Effector memory CD4-positive, alpha-beta T cell (primary cell): ENCODE measurements around the gene MAEA.
"Not testable (repeated sequence)": the region's sequence is repeated elsewhere in the genome, so short reads cannot be mapped to it uniquely, and the experiment has no call there.

Source experiments
- DNase-seq, 3 donors: peaks; one replicate each; pipeline ENCODE4 v3.0.0-alpha.2; 2020
- H3K27ac ChIP-seq: 2 replicates; pipeline ENCODE4 v1.7.0; 2013; ENCODE audit warnings: mild to moderate bottlenecking, low read length, moderate library complexity; ENCODE audit not compliant: insufficient read depth, poor library complexity, severe bottlenecking
- H3K27me3 ChIP-seq: replicated peaks from 2 replicates; pipeline ENCODE4 v1.7.0; 2013; ENCODE audit warnings: mild to moderate bottlenecking, low read length; ENCODE audit not compliant: insufficient read depth, control insufficient read depth, poor library complexity, severe bottlenecking
- H3K36me3 ChIP-seq: 2 replicates; pipeline ENCODE4 v1.7.0; 2013; ENCODE audit warnings: mild to moderate bottlenecking, low read length, moderate library complexity; ENCODE audit not compliant: control insufficient read depth, insufficient read depth
- H3K4me1 ChIP-seq: 2 replicates; pipeline ENCODE4 v1.7.0; 2013; ENCODE audit warnings: low read length, mild to moderate bottlenecking; ENCODE audit not compliant: control insufficient read depth, insufficient read depth, poor library complexity, severe bottlenecking
- H3K4me3 ChIP-seq: 2 replicates; pipeline ENCODE4 v1.7.0; 2013; ENCODE audit warnings: low read length, low read depth, mild to moderate bottlenecking; ENCODE audit not compliant: insufficient read depth, poor library complexity, severe bottlenecking
- H3K9me3 ChIP-seq: 2 replicates; pipeline ENCODE4 v1.7.0; 2013; ENCODE audit warnings: mild to moderate bottlenecking, low read length, moderate library complexity; ENCODE audit not compliant: control insufficient read depth

MAEA gene

DNA sequence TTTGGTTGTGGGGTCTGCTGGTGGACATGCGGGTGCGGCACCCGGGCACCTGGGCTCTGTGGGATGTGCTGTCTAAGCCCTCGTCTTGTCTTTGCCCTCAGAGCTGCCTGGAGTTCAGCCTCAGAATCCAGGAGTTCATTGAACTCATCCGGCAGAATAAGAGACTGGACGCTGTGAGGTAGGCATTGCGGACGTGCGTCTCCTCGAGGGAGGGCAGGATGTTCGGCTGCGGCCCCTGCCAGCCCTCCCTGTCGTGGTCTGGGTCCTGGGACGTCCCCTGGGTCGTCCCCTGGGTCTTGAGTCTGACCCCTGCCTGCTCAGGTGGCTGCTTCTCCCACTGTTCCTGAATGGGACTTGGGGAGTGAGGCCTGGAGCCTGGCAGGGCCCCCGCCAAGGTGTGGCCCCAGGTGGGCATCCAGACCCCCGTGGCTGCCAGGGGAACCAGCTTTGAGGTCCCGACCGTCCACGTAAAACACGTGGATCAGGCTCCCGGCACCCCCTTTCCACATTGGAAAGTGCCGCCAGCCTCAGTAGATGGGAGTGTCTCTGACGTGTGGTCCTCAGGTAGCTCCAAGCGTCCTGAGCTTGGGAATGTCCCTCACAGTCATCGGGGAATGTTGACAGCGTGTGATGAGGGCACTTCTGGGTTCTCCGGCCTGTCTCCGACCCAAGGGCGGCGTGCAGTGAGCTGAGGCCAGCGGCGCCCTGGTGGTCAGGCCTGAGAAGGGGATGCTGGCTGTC is 38.0 kb downstream of the MAEA start:
- no peak for DNase-seq
- Histone ChIP-seq H3K4me3 (no peak overlapping the region), H3K4me1 (peaks cover 40% of the 10 kb centered on the region), H3K27me3 (no peaks in the 10 kb centered on the region), H3K9me3 (no peaks in the 10 kb centered on the region), H3K27ac (no peak overlapping the region), H3K36me3 (peaks cover 33% of the 10 kb centered on the region)

DNA sequence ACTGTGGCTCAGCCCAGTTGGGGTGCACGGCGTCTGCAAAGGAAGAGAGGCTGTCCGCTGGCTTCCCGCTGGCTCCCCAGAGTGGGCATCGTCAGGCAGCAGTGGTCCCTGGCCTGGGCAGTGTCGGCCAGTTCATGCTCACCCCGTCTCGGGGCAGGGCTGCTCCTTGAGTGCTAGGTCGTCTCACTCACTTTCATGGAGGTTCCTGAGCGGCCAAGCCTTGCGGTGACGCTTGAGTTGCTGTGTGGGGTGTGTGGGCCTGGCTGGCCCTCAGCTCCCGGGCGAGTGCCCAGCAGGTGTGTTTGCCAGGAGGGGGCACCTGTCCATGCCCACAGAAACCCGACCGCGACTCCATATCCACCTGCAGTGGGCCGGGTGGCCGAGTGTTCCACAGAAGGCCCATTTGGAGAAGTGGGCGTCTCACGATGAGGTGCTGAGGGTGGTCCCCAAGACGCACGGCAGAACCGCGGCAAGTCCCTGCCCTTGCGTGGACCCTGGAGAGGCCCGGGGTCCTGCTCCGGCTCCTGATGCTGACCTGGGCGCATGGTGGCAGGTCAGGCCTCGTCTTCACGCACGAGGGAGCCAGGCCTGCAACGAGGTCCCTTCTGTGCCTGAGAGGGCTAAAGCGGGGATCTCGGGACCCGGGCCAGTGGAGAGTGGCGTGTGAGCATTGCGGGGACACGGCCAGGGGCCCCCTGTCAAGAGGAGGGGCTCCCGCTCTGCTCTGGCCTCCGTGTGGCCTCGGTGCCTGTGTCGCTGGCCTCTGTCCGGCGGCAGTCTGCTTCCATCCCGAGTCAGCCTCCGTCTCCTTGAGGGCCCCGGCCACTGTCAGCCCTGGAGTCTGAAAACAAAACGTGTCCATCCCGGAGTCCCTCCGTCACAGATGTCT is 38.8 kb downstream of the MAEA start:
- Histone ChIP-seq H3K27me3 (no peaks in the 10 kb centered on the region), H3K9me3 (no peaks in the 10 kb centered on the region), H3K4me3 (no peak overlapping the region), H3K36me3 (peaks cover 36% of the 10 kb centered on the region), H3K4me1 (peaks cover 40% of the 10 kb centered on the region), H3K27ac (peak overlapping the region; percentile 61)
- no peak for DNase-seq

DNA sequence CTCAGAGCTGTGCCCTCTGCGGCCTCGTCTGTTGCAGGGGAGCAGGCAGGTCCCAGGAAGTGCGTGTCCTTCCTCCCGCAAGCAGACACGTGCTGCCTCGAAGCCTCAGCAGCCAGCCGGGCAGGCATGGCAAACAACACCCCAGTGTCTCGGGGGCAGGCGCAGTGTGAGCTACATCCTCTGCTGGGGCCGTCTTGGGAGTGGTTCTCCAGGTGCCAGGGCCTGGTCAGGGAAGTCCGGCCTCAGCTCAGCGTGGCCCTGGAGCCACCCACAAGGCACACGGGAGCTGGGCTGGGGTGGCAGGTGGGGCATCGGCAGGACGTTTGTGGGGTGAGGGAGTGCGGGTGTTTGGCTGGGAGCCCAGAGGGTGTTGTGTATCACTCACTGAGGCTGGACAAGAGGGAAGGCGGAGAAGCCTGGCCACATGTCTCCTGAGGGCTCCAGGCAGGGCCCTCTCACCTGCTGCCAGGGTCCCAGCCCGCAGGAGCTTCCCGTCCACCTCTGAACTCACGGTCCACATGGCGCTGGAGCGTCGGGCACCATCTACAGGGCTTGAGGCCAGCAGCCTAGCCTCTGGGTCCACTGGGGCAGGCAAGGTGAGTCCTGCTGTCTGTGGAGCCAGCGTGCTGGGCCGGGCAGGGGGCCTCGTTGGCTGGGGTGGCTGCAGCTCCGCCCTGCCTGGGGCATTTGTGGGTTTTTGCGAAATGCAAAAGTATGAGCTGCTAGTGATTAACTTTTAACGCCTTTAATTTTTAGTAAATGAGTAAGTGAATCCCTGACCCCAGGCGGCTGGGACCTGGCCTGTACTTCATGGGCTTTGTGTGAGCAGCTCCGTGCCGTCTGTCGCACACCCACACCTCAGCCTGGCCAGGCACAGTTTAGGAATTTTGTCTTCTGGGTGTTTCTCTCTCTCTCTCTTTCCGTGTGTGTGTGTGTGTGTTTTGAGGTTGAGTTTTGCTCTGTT is 40.0 kb downstream of the MAEA start:
- Histone ChIP-seq H3K27ac (peak overlapping the region; percentile 61), H3K4me3 (no peak overlapping the region), H3K36me3 (peaks cover 43% of the 10 kb centered on the region), H3K4me1 (peaks cover 40% of the 10 kb centered on the region), H3K9me3 (no peaks in the 10 kb centered on the region), H3K27me3 (no peaks in the 10 kb centered on the region)
- DNase-seq, result peak; percentile 49 to 67 (median 51)

DNA sequence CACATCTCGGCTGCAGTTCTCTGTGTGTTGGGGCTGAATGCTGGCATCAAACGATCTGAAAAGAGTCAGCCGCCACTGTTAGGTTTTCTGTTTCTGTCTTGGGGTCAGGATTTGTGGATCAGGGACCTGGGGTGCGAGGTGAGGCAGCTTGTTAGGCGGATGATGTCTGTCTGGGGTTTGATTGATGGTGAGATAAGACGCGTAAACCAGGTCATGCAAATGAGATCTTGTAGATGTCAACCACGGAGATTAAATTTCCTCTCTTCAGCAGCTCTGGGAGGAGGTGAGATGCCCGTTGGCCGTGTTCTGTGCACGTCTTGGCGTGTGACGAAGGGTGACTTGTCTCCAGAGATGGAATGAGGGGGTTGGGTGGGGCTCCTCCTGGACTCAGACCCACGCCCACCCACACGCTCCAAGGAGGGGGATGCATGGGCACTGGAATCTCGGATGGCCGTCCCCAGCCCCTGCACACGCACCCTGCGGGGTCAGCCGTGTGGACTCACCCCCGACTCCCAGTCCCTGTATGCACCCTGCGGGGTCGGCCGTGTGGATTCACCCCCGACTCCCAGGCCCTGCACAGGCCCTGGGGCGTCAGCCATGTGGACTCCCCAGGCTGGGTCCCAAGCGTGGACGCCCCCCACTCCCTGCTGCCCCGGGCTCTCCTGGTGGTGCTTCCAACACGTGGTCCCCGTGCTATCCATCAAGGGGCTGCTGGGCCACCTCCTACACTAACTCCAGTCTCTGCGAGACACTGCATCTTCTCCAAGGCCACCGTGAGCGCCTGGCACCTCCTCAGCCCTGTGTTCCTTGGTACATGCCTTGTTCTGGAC is 41.3 kb downstream of the MAEA start:
- peaks cover 40% of the 10 kb centered on the region for H3K4me1 ChIP-seq
- peaks cover 36% of the 10 kb centered on the region for H3K36me3 ChIP-seq
- H3K9me3 ChIP-seq, result no peaks in the 10 kb centered on the region
- peak overlapping the region; percentile 61 for H3K27ac ChIP-seq
- DNase-seq, result peak; percentile 62 to 69 (median 66)
- H3K4me3 ChIP-seq, result no peak overlapping the region
- no peaks in the 10 kb centered on the region for H3K27me3 ChIP-seq

DNA sequence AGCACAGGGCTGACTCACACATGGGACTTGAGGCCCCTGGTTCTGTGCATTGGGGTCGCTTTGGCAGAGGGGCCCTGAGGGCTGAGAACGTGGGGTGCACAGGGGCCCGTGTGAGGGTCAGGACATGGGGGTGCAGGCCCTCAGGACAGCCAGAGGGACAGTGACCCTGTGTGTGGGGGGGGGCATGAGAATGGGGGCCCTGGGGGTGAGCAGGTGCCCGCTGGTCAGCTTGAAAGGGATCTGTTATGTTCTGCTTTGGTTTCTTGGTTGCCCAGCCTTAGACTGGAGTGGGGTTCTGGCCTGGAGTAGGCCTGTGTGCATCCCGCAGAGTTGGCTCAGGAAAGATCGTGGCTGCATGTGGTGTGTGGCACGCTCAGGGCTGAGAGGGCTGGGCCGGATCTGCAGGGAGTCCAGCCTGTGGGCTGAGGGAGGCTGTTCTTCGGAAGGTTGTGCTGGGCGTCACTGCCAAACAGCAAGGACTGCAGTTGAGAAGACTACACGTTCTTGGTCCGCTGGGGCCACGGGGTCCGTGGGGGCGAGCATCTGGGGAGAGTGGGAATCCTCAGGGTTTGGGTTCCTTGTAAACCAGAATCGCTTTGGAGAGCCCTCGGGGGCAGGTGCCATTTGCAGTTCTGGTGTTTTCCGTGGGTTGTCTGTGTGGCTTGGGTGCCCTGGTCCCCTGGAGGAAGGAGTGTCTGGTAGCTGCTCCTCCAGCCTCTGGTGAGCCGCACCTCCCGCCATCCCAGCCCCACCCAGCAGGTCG is 42.1 kb downstream of the MAEA start:
- DNase-seq, result no peak
- peaks cover 40% of the 10 kb centered on the region for H3K4me1 ChIP-seq
- H3K9me3 ChIP-seq, result no peaks in the 10 kb centered on the region
- H3K27ac ChIP-seq, result no peak overlapping the region
- no peaks in the 10 kb centered on the region for H3K27me3 ChIP-seq
- no peak overlapping the region for H3K4me3 ChIP-seq
- peaks cover 42% of the 10 kb centered on the region for H3K36me3 ChIP-seq

DNA sequence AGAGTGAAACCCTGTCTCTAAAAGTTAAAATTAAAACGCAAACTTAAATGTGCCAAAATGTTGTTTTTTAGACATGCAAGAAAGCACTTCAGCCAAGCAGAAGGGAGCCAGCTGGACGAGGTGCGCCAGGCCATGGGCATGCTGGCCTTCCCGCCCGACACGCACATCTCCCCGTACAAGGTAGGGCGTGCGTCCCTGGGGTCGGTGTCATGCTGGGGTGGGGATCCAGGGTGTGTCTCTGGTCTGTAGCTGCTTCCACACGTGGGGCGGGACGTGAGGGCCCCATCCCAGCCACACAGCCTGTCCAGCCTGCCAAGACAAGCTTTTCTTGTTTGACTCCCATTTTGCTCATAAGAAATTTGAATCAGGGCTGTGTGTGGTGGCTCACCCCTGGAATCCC is 43.0 kb downstream of the MAEA start:
- peaks cover 40% of the 10 kb centered on the region for H3K4me1 ChIP-seq
- no peak overlapping the region for H3K27ac ChIP-seq
- DNase-seq, result no peak
- peaks cover 42% of the 10 kb centered on the region for H3K36me3 ChIP-seq
- H3K27me3 ChIP-seq, result no peaks in the 10 kb centered on the region
- no peaks in the 10 kb centered on the region for H3K9me3 ChIP-seq
- H3K4me3 ChIP-seq, result no peak overlapping the region

DNA sequence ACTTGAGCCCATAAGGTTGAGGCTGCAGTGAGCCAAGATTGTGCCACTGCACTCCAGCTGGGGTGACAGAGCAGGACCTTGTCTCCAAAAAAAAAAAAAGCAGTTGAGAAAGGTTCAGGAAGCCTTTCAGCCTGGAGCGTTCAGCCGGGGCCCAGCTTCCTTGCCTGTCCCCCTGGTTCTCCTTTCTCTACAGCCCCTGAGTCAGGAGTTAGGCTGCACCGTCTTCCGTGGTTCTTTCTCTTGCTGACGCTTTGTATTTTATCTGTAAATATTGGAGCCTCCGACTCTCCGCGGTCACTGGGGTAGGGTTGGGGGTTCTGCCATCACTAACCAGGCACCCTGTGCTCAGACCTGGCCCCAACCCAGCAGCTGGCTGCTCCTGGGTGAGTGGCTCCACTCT is 43.6 kb downstream of the MAEA start:
- no peaks in the 10 kb centered on the region for H3K27me3 ChIP-seq
- H3K4me3 ChIP-seq, result no peak overlapping the region
- H3K27ac ChIP-seq, result no peak overlapping the region
- H3K9me3 ChIP-seq, result no peaks in the 10 kb centered on the region
- no peak for DNase-seq
- peaks cover 39% of the 10 kb centered on the region for H3K4me1 ChIP-seq
- peaks cover 42% of the 10 kb centered on the region for H3K36me3 ChIP-seq

DNA sequence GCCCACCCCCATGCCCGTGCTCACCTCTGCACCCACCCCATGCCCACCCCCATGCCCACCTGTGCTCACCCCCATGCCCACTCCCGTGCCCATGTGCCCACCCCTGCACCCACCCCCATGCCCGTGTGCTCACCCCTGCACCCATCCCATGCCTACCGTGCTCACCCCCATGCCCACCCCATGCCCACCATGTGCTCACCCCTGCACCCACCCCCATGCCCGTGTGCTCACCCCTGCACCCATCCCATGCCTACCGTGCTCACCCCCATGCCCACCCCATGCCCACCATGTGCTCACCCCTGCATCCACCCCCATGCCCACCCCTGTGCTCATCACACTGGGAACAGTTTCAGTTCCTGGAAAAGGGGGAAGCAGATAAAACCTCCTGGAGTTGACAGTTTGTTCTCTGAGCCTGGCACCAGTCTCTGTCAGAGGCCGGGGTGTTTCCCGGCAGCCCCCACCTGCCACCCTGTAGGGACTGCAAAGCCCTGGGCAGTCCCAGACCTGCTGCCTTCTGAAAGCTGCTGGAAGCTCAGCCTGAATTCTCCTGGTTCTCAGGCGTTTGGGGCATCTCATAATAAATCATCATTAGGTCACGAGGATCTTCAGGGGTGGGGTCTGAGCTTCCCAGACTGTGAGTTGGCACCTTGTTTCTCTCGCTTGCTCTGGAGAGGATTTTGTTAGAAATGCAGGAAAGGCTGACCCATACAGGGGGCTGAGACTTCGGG is 44.3 kb downstream of the MAEA start:
- not testable (repeated sequence) for H3K9me3 ChIP-seq, H3K4me3 ChIP-seq, H3K27me3 ChIP-seq, H3K27ac ChIP-seq, DNase-seq
- peaks cover 31% of the 10 kb centered on the region for H3K4me1 ChIP-seq
- H3K36me3 ChIP-seq, result peaks cover 43% of the 10 kb centered on the region
